ENCODE measurements around the gene GZF1. TPM values are rescaled to one million over a fixed set of nuclear protein-coding genes. Genes with fewer than 3 reads are reported as not detected.
A peak's percentile ranks its signal among the peaks of the same experiment; 100 is the strongest.

Gene GZF1
- total and polyA plus RNA-seq, 2 donors (not counting 1 experiment from before 2014, with no cell fraction given), result 12.5 to 49.0 TPM

DNA sequence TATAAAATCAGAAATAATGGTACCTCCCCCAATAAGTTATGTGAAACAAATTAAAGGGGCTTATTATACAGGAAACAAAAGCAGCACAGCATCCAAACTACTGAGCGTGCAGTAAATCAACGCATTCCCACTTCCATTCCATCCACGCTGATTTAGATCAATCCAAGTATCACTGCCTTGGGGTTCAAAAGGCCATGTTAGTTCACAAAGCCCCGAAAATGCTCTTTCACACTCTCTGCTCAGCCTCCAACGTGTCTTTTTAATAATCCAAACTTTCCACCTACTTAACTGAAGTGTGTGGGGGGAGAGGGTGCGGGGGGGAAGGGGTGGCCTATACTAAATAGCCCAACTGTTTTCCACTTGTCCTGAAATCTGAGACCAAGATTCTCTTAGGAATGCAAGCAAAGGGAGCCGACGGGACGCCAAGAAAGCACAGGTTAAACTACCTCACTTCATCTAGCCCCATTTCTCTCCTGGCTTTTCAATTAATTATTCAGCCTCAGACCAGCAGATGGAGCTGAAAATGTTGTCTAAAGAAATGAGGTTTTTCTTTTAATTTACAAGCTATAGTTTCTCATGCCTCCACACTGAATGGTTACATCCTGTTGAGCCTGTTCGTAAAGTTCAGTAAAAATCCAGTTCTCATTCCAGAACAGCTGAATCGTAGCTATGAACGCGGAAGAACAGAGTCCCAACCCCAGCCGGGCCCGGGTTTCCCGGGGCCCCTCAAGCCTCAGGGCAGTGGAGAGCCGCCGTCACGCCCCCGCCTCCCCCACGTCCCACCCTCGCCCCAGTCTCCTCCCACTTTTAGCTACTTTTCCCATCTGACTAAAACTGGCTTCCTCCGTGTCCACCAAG lies 12.4 kb upstream of the GZF1 start:
- peak overlapping the region; percentile 99 for H3K27ac Mint-ChIP-seq
- Histone ChIP-seq H3K27me3 (replicated peaks in 1 of 4; ENCODE audit: control extremely low read depth in 1 of 4, control insufficient read depth in 3 of 4, insufficient read depth in 4 of 4, low read length in 3 of 4) (no peaks in the 10 kb centered on the region), H3K9ac (ENCODE audit: low read length) (peak overlapping the region; percentile 92), H4K20me1 (ENCODE audit: control insufficient read depth, insufficient read depth, low read length, poor library complexity, severe bottlenecking) (peaks cover 4% of the 10 kb centered on the region), H3K36me3 (replicated peaks in 1 of 2; ENCODE audit: control extremely low read depth in 1 of 2, control insufficient read depth in 1 of 2, extremely low read depth in 1 of 2, insufficient read depth in 2 of 2, low read length in 1 of 2) (peaks cover under 1 to 2% of the 10 kb centered on the region in 2 experiments), H3K4me1 (ENCODE audit: control insufficient read depth in 2 of 2, insufficient read depth in 2 of 2, low read length in 2 of 2) (peaks cover 19 to 23% of the 10 kb centered on the region in 2 donors), H2AFZ (ENCODE audit: insufficient read depth, low read depth, low read length, poor library complexity, severe bottlenecking) (peak overlapping the region; percentile 82), H3K79me2 (ENCODE audit: control insufficient read depth, insufficient read depth, low read length) (peaks cover 39% of the 10 kb centered on the region), H3K27ac (ENCODE audit: low read length in 2 of 2) (peak overlapping the region; percentile 96 to 98), H3K4me3 (ENCODE audit: control extremely low read depth in 1 of 5, extremely low read depth in 1 of 5, insufficient read depth in 1 of 5, low read depth in 2 of 5, low read length in 4 of 5) (peak overlapping the region; percentile 82 to 96 (median 84)), H3K9me3 (ENCODE audit: control extremely low read depth in 1 of 3, control insufficient read depth in 2 of 3, insufficient read depth in 1 of 3, low read length in 2 of 3) (no peaks in the 10 kb centered on the region), H3K4me2 (replicated peaks; ENCODE audit: low read depth, low read length, poor library complexity, severe bottlenecking) (peak overlapping the region; percentile 77)
- ATAC-seq (ENCODE audit: low read depth) (peak; percentile 44), DNase-seq (no peak)
- TF ChIP-seq EZH2 (IDR thresholded peaks at IDR 0.05; ENCODE audit: borderline replicate concordance, insufficient read depth, low read depth, low read length, poor library complexity, severe bottlenecking), result no peak
- TF ChIP-seq, protein P1, sequence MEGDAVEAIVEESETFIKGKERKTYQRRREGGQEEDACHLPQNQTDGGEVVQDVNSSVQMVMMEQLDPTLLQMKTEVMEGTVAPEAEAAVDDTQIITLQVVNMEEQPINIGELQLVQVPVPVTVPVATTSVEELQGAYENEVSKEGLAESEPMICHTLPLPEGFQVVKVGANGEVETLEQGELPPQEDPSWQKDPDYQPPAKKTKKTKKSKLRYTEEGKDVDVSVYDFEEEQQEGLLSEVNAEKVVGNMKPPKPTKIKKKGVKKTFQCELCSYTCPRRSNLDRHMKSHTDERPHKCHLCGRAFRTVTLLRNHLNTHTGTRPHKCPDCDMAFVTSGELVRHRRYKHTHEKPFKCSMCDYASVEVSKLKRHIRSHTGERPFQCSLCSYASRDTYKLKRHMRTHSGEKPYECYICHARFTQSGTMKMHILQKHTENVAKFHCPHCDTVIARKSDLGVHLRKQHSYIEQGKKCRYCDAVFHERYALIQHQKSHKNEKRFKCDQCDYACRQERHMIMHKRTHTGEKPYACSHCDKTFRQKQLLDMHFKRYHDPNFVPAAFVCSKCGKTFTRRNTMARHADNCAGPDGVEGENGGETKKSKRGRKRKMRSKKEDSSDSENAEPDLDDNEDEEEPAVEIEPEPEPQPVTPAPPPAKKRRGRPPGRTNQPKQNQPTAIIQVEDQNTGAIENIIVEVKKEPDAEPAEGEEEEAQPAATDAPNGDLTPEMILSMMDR (IDR thresholded peaks at IDR 0.05), result peak; percentile 78
- whole genome bisulfite sequencing (ENCODE audit: insufficient coverage), result 12% methylated on average over 17 of the region's 23 CpGs
- intact Hi-C loops (cut with micrococcal nuclease), result loop anchor here (1.0 to 5.0 kb wide), 3 partner anchors 9 to 258 kb away; partner anchors contain the start of genes CST9 and GZF1
- H3K4me3 Mint-ChIP-seq, result peak overlapping the region; percentile 97
- H3K27me3 Mint-ChIP-seq, result no peaks in the 10 kb centered on the region
- H3K4me1 Mint-ChIP-seq, result peaks cover 29% of the 10 kb centered on the region
- POLR2A ChIA-PET, result interaction anchor here (0.6 to 2.6 kb wide), 8 partner anchors 9 to 1846 kb away, joined by 4 to 30 read pairs (median 6); partner anchors contain the start of genes ENTPD6, GZF1 and NAPB
- no peaks in the 10 kb centered on the region for H3K9me3 Mint-ChIP-seq (ENCODE audit: insufficient read depth)
- CTCF ChIA-PET, result interaction anchor here (1.0 to 3.3 kb wide), 13 partner anchors 9 to 97 kb away, joined by 3 to 36 read pairs (median 9); partner anchors contain the start of gene NAPB
